ENCODE measurements around the gene RC3H1.

DNA sequence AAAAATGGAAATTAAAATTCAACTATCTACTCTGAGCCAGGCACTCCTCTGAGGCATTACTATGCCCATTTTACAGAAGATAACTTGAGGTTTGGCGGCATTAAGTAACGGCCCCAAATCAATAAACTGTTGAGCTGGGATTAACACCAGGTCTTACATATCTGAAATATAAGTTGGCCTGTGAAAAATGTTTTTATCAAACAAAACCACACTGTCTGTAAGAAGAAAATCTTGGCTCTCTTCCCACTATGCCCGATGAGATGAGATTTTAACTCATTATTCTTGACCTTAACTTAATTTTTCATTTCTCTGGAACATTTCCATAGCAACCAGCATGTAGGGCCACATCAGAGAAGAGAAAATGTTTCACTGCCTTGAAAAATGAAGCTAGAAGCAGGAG is 21.8 kb downstream of the RC3H1 start:
- TF ChIP-seq, protein P1, sequence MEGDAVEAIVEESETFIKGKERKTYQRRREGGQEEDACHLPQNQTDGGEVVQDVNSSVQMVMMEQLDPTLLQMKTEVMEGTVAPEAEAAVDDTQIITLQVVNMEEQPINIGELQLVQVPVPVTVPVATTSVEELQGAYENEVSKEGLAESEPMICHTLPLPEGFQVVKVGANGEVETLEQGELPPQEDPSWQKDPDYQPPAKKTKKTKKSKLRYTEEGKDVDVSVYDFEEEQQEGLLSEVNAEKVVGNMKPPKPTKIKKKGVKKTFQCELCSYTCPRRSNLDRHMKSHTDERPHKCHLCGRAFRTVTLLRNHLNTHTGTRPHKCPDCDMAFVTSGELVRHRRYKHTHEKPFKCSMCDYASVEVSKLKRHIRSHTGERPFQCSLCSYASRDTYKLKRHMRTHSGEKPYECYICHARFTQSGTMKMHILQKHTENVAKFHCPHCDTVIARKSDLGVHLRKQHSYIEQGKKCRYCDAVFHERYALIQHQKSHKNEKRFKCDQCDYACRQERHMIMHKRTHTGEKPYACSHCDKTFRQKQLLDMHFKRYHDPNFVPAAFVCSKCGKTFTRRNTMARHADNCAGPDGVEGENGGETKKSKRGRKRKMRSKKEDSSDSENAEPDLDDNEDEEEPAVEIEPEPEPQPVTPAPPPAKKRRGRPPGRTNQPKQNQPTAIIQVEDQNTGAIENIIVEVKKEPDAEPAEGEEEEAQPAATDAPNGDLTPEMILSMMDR (conservative IDR thresholded peaks at IDR 0.05 in 1 of 2, IDR thresholded peaks at IDR 0.05 in 1 of 2; ENCODE audit: extremely low read depth in 1 of 2, insufficient read depth in 1 of 2, low read depth in 1 of 2, low read length in 2 of 2), result no peak
- no peak for TF ChIP-seq EZH2 (IDR thresholded peaks at IDR 0.05; ENCODE audit: borderline replicate concordance, low read length)

All from mammary epithelial cell (primary cell).